Ishikawa (cell line): ENCODE results near the gene UNC80.

Experiments used
- EP300 ChIP-seq: IDR thresholded peaks from 2 replicates; pipeline ENCODE4 v1.6.1; 2012; ENCODE audit warnings: borderline replicate concordance
- REST ChIP-seq: IDR thresholded peaks from 2 replicates; pipeline ENCODE4 v1.6.1; 2012; ENCODE audit warnings: low read depth, mild to moderate bottlenecking
- TCF12 ChIP-seq: IDR thresholded peaks from 2 replicates; pipeline ENCODE4 v1.6.1; 2012; ENCODE audit warnings: low read depth
- TEAD4 ChIP-seq: IDR thresholded peaks from 2 replicates; pipeline ENCODE4 v1.6.1; 2012

GRCh38 chr2:209734805-209735204, 36.8 kb upstream of the UNC80 start:
- no peak for TF ChIP-seq TCF12
- no peak for TF ChIP-seq TEAD4
- no peak for TF ChIP-seq EP300
- TF ChIP-seq REST: no peak
